Osteoblast (primary cell): ENCODE measurements around the gene NOC4L. TPM values are rescaled to one million over a fixed set of nuclear protein-coding genes. Genes with fewer than 3 reads are reported as not detected.

Experiments
- small RNA-seq: library from RNA; depleted of rRNA; stranded (forward); fragments of <200 nt; gene quantifications from one replicate; pipeline ENCODE3, GENCODE V24; 2012
- total RNA-seq: library from RNA; depleted of rRNA; stranded (reverse); fragments of >200 nt; gene quantifications from 2 replicates; pipeline ENCODE4 v1.2.3, GENCODE V29; 2012

Gene NOC4L
- total RNA-seq, 1 donor = 11.2 TPM

Small RNA genes within 50 kb of the gene (small RNA-seq; reads per million reads assigned to genes)
- not detected for gene AC138466.3

Other genes with a start within 250 kb of the NOC4L start
- gene ULK1, start 249.8 kb upstream of the NOC4L start, total RNA-seq = 13.3 and 14.1 TPM in 2 replicates
- gene PUS1, start 215.2 kb upstream of the NOC4L start, total RNA-seq = 6.5 and 7.6 TPM in 2 replicates
- 14.4 and 14.5 TPM in 2 replicates for gene EP400, start 194.5 kb upstream of the NOC4L start, total RNA-seq
- 6.2 and 7.4 TPM in 2 replicates for gene DDX51, start 138 bp upstream of the NOC4L start, total RNA-seq
- 0.36 and 1.2 TPM in 2 replicates for gene GALNT9, start 185.1 kb downstream of the NOC4L start, total RNA-seq